NCI-H2196 treated with DMSO at 0.1 percent for 48 hours (cell line): ENCODE data around the gene ECHDC1.
A peak's percentile ranks its signal among the peaks of the same experiment; 100 is the strongest.
"Not testable (repeated sequence)": the region's sequence is repeated elsewhere in the genome, so short reads cannot be mapped to it uniquely, and the experiment has no call there.

ENCODE experiments used
- DNase-seq: peaks from one replicate; lab custom pipeline; 2025; ENCODE audit not compliant: unreplicated experiment; lab: John Stamatoyannopoulos, UW

Gene ECHDC1

DNA sequence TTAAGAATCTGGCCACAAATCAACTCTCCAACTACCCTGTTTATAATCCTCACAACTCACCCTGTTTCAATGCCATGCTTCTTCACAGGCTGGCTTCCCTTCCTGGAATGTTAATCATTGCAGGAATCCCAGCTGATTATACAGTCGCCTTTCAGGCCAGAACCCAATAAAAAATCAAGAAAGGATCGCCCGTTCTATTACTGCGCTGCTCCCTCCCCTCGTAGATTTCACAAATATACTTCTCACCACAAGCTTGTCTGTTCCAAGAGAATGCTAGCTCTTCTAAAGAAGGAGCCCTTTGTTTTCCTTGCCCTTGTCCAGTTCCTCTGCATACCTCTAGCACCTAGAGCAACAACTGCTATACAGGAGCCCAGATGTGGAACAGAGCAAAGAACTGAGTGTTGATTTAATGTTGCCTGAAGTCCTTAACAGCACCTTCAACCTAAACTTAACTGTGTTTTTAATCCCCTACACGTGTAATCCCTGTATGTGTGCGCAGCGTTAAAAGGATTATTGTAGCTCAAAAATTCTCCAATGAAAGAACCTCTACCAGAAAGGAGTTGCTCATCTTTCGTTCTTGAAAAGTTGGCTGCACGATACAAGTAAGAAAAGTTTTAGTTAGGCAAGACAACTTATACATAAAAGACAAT is 988 bp downstream of the ECHDC1 start:
- no peak for DNase-seq

DNA sequence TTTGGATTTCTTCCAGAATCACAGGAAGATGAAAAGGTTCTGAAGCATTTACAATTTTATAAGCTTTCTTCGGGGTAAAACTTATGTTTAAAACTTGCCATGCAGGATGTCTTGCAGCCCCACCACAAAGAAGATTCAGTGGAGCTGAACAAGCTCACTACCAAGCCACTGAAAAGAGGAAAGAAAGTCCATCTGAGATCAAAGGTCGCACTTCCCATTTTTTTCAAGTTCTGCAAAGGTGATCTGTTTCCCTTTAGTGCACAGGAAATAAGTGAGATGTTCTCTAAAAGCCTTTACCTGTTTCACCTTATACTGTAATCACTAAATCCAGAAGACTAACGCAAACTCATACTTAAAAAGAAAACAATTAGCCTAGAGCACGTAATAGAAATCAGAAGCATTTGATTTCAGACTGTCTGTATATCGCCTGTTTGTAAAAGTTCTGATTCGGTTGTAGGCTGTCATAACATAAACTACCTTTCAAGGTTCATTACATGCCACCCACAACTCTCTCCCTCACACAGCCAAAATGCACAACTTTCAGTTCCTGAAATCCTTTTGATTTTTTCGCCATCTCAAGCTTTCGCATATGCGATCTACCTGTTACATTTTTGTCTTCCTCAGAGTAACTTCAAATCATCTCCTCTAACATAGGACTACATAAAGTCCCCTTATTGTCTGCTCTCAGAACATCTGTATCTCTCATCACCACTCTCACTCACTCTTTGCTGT is 1.8 kb downstream of the ECHDC1 start:
- no peak for DNase-seq

DNA sequence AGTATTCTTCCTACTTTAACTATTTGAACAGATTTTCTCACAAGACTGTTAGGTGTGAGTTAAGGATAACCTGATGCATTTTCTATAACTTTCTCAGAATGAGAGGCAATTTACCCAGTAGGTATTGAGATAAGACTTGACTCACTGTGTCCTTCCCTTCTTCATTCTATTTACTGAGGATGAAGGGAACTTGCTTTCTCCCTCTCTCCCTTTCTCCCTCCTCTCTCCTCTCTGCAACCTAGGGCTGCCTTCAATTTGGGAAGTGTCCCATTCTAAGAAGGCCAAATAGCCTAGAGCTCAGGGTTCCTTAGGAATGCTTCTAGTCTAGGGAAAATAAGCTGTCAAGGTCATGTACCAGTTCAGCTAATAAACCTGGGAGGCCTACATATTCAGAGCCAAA is 3.2 kb downstream of the ECHDC1 start:
- no peak for DNase-seq

DNA sequence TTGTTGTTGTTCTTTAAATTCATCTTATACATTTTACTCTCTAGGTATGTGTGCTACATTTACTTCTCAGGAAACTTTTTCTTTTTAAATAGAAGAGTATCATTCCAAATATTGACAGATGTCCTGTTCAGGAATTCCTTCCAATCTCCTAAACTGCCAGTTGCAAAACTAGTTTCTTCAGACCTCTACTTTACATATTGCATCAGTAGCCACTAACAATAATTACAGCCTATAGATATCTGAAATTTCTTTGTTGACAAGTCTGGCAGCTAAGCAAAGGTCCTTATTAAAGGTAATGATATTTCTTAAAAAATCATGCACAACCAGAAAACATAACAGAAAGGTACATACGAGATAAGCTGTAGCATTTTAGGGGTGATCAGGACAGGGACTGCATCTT is 4.5 kb downstream of the ECHDC1 start:
- no peak for DNase-seq

DNA sequence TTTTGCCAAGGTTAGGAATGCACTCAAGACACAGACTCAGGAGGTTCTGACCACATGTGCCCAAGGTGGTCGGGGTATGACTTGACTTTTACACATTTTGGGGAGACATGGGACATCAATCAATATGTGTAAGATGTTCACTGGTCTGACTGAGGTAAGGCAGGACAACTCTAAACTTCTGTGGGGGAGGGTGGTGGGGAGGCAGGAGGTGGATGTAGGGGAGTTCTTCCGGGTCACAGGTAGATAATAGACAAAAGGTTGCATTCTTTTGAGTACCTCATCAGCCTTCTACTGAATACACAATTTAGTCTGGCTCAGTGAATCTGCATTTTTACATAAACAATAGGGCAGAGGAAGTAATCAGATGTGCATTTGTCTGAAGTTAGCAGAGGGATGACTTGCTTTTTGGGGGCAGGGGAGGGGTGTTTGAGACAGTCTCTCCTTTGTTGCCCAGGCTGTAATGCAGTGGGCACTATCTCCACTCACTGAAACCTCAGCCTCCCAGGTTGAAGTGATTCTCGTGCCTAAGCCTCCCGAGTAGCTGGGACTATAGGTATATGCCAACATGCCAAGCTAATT is 10.9 kb downstream of the ECHDC1 start:
- no peak for DNase-seq

DNA sequence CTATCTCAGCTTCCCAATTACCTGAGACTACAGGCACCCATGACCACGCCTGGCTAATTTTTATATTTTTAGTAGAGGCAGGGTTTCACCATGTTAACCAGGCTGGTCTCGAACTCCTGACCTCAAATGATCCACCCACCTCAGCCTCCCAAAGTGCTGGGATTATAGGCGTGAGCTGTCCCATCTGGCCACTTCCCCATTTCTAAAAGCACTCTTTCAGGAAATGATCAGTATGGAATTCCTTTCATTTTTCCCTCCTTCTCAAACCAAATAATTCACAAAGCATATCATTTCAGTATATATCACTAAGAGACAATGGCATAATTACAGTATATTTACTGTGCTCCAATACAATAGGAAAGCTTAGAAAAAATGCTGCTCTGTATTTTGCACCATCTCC is 12.2 kb downstream of the ECHDC1 start:
- DNase-seq = not testable (repeated sequence)

DNA sequence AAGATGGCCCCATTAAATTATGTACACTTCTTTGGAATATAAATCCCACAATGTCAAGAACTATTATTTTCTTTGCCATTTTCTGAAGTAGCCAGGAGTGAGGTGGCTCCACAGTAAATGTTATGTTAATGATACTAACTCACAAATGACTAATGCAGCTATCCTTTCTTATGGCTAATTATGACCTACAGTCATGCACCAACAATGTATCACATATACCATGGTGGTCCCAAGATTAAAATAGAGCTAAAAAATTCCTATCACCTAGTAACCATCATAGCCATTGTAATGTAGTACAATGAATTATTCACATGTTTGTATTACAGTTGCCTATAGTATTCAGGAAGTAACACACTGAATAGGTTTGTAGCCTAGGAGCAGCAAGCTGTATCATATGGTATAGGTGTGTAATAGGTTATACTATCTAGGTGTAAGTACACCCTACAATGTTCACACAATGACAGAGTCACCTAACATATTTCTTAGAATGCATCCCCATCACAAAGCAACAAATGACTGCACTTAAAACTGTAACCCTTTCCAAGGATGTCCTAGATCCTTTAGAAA is 15.3 kb downstream of the ECHDC1 start:
- DNase-seq = no peak

DNA sequence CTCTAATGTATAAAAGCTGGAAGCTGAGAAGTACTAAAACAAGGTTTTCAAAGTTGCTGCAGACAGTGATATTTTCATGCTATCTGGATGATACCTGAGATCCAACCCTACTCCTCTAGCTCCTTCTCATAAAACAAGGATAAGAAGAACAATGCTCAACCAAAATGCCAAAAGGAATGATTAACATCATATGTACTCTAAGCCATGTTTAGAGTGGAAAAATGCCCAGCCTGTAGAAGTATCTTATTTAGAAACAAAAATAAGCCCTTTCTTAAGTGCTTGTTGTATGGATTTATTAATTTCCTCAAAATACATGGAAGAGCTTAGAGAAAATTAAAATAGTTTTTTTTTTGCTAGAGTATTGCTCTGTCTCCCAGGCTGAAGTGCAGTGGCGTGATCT is 23.7 kb downstream of the ECHDC1 start:
- DNase-seq = no peak

DNA sequence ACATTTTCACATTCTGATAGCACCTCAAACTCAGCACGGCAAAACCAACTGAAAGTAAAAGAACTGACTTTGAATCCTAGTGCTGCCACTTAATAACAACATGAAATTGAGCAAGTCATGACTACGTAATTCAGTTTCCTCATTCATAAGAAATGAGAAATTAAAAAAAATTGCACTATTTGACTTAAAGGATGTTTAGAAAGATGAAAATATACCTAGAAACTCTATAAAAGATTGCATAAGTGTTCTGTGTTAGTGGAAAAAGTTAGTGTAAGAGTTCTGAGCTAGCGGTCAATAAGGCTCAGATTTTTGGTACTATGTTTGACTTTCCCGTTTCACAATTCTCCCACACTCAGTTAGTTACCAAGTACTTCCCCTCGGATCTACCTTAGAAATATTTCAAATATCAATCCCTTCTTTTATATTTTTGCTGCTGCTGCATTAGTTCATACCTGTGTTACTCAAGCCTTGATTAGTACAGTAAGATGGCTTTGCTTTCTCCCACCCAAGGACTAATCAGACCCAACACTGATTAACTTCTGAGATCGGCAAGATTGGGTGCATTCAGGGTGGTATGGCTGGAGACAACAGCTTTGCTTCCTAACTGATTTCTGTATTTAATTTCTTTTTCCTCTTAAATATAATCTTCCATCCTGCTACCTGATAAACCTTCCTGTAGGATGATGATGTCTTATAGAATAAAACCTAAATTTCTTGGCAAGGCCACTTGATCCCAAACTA is 25.9 kb downstream of the ECHDC1 start:
- DNase-seq = no peak

DNA sequence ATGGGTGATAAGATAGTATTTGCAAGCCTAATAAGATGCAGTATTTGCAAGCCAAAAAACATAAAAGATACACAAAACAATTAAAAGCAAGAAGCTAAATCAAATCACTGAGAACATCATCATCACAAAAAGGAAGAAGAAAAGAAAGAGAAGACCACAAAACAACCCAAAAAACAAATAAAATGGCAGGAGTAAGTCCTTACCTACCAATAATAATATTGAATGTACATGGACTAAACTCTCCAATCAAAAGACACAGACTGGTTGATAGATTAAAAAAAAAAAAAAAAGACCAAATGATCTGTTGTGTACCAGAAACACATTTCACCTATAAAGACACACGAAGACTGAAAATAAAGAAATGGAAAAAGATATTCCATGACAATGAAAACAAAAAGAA is 37.7 kb downstream of the ECHDC1 start:
- DNase-seq = no peak

DNA sequence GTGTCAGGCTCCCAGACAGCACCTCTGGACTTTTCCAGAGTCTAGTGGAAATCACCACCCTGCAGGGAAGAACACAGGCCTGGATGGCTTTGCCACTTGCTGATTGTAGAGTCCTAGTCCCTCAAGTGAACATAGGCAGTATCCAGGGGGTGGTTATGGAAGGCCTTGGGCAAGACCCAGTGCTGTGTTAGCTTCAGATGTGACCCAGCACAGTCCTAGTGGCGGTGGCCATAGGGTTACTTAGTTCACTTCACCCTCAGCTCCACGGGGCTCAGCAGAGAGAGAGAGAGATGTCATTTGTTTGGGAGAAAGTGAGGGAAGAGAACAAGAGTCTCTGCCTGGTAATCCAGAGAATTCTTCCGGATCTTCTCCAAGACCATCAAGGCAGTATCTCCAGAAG is 39.5 kb downstream of the ECHDC1 start:
- no peak for DNase-seq

DNA sequence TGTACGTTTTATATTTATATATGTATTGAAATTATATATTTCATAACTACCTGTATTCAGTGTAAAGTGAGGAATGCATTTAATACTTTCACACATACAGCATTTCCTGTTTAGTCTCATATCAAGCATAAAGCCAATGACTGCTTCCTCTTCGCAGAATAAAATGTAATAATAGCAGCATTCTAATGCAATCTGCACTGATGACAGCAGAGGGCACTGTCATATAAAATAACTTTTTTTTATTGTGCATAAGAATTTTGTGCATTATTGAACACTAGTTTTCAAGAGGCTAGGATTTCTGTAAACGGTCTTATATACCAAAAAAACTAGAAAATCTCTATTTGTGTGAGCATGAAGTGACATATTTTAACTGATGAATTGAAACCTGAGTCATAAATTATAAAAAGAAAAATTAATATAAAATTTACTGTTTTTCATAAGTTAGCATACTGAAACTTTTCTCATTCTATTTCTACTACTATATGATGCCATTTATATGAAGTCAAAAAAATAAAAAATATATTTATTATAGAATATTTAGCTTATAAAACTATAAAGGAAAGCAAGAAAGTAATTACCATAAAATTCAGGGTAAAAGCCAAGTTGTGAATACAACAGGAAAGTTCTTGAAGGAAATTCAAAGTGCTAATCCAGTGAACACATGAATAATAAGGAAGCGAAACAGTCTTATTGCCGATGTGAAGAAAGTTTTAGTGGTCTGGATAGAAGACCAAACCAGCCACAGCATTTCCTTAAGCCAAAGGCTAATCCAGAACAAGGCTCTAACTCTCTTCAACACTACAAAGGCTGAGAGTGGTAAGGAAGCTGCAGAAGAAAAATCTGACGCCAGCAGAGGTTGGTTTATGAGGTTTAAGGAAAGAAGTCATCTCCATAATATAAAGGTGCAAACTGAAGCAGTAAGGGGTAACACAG is 40.4 kb downstream of the ECHDC1 start:
- peak; percentile 28 for DNase-seq

DNA sequence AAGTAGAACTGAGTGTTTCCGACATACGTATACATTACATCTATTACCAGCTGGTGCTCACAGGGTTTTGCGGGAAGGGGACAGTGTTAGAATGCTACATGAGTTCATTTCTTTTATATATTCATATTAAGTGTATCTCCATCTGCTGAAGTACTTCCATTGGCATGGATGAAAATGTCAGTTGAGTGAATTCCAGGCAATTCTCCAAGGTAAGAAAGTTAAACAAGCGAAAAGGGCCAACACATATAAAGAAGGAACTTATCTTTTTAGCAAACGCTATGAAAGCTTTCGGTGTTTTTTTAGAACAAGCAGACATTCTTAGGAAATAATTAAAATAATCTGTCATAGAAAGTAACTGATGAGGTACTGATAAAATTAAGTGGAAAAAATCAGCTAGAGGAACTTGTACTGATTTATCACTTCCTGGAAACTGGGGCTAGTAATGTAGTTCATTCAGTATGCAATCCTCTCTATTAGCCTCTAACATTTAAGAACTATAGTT is 42.2 kb downstream of the ECHDC1 start:
- no peak for DNase-seq

DNA sequence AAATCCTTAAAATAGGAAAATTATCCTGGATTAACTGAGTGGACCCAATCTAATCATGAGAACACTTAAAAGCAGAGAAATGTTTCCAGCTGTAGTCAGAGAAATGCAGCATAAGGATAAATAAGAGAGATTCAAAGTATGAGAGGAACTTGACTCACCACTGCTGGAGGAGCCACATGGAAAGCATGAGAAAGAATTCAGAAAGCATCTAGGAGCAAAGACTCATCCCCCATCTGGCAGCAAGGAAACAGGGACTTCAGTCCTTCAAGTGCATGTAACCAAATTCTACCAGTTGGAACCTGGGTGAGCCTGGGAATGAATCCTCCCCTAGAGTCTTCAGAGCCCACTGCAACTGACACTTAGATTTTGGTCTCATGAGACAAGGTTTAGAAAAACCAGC is 43.0 kb downstream of the ECHDC1 start:
- no peak for DNase-seq

DNA sequence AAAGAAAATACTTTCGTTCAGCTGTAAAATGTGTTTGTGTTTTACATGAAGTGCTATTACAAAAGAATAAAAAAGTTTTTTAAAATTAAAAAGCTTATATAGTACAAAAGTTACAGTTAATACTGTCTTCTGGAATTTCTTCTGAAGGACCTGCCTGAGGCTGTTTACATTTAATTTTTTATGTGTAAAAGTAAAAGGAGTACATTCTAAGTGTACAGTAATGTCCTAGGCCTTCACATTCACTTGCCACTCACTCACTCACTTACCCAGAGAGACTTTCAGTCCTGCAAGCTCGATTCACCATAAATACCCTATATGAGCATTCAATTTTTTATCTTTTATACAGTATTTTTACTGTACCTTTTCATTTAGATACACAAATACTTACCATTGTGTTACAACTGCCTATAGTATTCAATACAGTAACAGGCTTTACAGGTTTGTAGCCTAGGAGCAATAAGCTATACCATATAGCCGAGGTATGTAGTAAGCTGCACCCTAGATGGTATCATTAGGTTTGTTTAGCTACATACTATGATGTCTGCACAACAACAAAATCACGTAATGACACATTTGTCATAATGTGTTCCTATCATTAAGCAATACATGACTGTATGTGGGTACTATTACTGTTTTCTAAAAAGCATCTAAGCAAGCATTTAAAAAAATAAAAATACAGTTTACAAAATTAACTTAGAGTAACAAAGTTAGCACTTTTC is 43.7 kb downstream of the ECHDC1 start:
- no peak for DNase-seq

DNA sequence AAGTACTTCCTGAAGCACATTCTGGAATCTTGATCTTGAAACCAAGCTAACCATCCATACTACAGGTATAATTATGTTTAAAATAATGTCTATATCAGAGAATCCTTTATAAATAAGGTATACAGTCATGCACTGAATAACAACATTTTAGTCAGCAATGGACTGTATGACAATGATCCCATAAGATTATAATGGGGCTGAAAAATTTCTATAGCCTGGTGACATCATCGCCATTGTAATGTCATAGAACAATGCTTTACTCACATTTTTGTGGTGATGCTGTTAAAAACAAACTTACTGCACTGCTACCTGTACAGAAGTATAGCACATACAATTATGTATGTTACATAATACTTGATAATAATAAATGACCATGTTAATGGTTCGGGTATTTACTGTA is 44.9 kb downstream of the ECHDC1 start:
- no peak for DNase-seq

DNA sequence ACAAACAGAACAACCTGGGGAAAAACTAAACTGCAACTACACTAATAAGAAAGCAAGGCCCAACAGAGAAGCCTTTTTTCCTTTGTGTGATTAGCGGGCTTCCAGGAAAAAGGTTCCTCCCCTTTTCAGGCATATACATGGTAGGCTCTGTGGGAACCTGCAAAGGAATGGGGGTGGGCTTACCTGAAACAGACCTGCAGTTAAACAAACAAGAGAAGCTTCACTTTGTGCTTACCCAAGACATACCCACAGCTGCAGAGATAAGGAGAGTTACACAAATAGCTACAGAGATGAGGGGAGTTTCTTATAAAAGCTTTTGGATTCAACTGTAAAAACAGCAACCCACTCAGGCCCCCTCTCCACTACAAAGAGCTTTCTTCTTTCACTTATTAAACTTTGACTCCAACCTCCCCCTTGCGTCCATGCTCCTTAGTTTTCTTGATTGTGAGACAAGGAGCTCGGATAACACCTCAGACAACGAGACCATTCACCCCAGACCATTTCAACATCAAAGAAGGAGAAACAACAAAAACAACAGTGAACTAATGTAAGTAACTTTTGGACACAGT is 45.8 kb downstream of the ECHDC1 start:
- no peak for DNase-seq

DNA sequence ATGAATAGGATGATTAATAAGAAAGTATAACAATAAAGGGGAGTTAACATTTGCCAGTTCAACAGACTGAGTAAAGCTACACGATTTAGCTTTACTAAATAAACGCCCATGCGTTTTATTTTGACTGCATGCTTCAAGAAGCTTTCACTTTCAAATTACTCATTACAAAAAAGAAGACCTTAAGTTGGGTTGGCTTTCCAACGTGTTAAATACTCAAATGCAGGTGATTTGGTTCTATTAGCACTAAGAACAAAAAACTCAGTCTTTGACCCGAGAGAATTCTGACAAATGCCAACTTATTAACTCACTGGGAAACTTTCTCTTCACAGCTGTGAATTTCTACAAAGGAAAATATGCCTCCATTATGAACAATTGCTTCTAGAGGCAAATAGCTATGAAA is 51.9 kb downstream of the ECHDC1 start:
- no peak for DNase-seq
